HG03175 (cell line): ENCODE results near the gene FRRS1L.
A peak's percentile ranks its signal among the peaks of the same experiment; 100 is the strongest.

Experiments used
- ATAC-seq: cut with Tn5 transposase; IDR thresholded peaks from one replicate; pipeline ENCODE4 v1.9.1; 2021; ENCODE audit warnings: mild to moderate bottlenecking, moderate library complexity; ENCODE audit not compliant: unreplicated experiment

Gene FRRS1L, protein sequence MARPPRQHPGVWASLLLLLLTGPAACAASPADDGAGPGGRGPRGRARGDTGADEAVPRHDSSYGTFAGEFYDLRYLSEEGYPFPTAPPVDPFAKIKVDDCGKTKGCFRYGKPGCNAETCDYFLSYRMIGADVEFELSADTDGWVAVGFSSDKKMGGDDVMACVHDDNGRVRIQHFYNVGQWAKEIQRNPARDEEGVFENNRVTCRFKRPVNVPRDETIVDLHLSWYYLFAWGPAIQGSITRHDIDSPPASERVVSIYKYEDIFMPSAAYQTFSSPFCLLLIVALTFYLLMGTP

GRCh38 chr9:109166771-109167601 is at the start of gene FRRS1L:
TSS of gene FRRS1L (minus strand) at chr9:109167249. CDS start at chr9:109167138, 111 bp downstream.
- no peak for ATAC-seq

GRCh38 chr9:109214414-109214813 is 47.4 kb upstream of the FRRS1L start:
- ATAC-seq, result no peak

- ATAC-seq, result no peak
Measured at GRCh38 chr9:109213285-109214121, 46.5 kb upstream of the FRRS1L start.

GRCh38 chr9:109212768-109213167 is 45.7 kb upstream of the FRRS1L start:
- no peak for ATAC-seq

DNA sequence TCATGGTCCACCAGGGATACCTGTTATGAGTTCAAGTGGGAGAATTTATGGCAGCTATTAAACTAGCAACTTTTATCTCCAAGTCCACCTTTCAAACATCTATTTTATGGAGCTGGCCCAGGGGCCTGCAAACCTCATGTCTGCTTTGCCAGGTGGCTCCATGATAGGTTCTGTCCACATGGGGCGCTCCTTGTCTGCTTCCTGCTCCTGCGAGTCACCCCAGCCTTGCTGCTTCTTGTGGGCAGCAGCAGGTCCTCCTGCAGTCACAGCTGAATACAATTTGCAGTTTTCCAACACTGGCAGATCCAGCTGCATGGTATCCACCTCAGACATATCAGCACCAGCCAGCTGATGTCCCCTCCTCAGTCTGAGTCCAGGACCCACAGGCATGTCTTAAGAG is 39.6 kb upstream of the FRRS1L start:
- ATAC-seq, result no peak

DNA sequence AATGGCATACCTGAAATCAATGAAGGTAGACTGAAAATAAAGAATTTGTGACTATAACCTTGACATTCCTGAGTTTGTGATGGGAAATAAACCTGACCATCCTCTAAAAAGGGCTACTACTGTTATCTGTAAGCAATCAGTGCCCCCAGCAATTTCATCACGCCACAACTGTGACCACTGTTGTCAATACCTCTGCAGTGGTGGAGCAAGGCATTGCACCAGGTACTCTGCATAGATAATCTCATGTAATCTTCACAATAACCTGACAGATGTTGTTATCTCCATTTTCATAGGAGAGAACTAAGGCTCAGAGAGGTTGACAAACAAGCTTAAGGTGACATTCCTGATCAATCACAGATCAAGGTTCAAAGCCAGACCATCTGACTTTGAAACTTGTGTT is 38.5 kb upstream of the FRRS1L start:
- no peak for ATAC-seq

- ATAC-seq, result no peak
Measured at GRCh38 chr9:109203761-109204360, 36.8 kb upstream of the FRRS1L start.

GRCh38 chr9:109199676-109200075 is 32.6 kb upstream of the FRRS1L start:
- ATAC-seq, result no peak

GRCh38 chr9:109198736-109199382 is 31.8 kb upstream of the FRRS1L start:
- no peak for ATAC-seq

DNA sequence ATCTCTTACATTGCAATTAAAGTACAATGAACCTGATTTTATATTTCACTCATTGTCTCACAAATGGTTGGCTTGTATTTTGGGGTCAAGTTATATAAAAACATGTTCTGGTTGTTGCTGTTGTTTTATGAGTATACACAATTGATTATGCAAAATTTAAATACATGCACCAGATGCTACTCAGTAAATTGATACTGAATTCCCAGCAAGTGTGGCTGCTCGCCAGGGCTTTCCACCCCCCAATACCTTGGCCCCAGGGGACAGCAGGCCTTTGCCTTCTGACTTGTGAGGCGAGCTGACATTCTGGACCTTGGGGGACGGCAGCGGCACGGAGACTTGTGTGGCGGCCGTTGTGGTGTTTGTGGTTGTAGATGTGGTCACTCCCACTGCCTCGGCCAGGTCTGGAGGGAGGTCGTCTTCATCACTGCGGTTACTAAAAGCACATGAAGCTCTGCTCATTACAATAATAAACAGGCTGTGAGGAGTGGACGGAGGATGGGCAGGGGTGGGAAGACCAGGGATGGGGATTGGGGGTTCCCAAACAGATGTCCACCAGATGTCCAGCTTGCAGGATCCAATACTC is 27.0 kb upstream of the FRRS1L start:
- no peak for ATAC-seq

DNA sequence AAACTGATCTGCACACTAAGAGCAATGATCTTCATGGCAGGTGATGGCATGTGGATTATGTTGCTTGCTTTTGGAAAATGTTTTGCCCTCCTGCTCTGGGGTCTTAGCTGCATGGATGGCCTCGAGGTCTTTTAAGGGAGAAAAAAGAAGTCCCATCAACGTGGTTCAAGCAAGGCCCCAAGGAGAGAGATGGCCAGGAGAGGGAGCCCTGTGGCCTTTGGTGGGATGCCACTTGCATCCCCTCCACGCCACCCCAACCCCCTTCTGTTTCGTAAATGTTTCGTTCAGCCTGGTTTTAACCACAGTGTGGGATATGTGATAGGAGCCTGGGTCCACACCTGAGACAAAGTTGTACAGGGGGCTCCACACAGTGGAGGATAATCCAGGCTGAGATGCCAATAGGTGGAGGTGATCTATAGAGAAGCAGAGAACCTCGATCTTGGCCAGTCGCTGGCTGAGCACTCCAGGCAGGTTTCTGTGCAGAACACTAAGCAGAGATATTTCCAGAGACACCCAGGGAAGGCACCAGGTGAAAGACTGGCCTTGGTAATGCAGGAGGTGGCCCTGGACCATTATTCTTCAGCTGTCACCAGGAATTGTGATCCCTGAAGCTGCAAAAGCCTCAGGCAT is 25.8 kb upstream of the FRRS1L start:
- no peak for ATAC-seq

- no peak for ATAC-seq
Measured at GRCh38 chr9:109191746-109192145, 24.7 kb upstream of the FRRS1L start.

- no peak for ATAC-seq
Measured at GRCh38 chr9:109190151-109190550, 23.1 kb upstream of the FRRS1L start.

- ATAC-seq, result no peak
Measured at GRCh38 chr9:109186857-109187520, 19.9 kb upstream of the FRRS1L start.

DNA sequence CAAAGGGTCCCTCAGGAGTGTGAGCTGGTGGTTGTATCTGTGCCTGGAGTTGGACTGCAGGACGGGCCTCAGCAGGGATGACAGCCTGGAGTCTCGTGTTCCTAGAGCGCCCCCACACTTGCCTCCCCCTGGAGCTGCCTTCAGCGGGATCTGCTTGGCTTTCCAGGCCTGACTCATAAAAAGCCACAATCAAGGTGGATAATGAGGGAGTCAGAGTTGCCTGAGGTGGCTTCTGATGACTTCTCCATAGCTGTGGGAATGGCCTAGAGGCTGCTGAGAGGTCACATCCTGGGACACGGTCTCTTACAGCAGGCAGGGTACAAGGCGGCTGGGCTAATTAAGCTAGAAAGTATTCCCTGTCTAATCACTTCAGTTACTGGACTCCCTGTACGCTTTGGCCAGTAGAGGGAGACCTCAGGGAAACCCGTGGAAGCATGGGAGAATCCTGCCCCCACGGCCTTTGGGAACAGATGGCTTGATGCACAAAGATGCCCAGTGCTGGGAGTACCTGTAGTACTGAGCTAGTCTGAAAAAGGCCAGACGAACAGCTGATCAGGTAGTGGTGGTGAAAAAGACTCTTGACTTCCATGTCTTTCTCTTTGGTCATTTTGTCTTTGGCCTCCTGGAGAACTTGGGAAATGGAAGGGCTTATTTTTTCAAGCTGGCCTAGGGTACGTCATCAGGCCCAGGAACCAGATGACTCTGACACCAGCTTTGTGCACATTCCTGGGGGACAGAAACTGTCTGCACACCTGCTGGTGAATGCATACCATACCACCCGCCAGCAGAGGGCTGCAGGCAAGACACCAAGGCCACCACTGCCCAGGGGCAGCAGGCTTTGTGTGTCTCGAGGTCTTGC is 16.1 kb upstream of the FRRS1L start:
- ATAC-seq, result peak; percentile 45

DNA sequence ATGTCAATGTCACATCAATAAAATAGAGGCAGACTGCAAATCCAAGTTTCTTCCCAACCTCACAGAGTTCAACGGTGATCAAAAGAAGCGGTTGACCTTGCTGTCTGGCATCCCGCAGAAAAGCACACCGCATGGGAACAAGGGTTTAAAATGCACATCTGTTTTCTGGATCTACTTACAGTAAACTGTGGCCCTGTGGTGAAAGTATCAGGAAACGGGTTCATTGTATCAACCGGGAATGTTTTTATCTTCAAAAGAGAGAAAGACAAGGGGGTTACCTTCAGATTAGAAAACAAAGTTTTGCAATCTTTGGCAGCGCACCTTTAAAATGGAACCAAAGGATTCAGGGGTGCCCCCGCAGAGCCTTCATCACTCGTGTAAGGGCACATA is 15.5 kb upstream of the FRRS1L start:
- ATAC-seq, result no peak

DNA sequence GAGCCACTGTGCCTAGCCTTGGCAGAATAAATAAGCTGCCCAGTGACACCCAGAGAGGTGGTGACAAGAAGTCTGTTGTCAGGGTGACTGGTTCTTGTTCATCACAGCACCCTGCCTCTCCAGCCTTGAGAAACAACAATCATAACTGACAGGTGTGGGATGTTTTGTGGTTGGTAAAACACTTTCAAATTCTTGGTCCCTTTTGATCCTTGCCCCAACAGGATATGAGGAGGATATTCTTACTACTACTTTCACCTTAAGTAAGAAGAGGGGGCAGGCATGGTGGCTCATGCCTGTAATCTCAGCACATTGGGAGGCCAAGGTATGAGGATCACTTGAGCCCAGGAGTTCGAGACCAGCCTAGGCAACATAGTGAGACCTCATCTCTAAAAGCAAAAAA is 14.2 kb upstream of the FRRS1L start:
- ATAC-seq, result peak; percentile 65

DNA sequence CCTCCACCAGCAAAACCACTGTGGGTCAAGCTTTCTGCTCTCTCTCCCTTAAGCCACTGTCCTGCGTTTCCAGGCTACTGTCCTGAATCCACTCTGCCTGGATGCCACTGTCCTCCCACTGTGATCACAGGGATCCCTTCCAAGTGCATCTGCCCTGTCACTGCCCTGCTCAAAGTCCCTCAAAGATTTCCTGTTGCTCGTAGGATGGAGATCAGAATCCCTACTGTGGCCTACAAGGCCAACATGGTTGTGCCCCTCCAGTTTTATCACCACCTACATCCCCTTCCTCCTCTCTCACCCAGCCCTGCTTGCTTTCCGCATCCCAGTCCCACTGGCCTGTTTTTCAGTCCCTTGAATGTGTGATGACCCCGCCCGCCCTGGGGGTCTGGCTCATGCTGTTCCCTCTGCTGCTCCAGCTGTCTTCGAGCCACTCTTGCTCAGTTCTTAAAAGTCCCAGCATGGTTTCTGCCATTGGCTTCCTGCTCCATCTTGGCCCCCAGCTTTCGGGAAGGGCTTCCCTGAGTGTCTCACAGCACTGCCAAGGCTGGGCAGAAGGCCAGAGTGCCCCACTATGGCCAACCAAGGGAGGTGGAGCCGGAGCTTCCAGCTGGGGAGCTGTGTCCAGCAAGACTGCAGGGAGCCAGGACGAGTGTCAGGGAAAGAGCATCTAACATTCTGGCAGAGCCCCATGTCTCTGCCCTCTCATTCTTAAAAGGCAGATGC is 12.9 kb upstream of the FRRS1L start:
- ATAC-seq, result no peak
